Neuronal stem cell (in vitro differentiated cells): ENCODE data around the gene SIAH2.

ENCODE experiments used
- DNase-seq: peaks from one replicate; pipeline ENCODE4 v3.0.0-alpha.2; 2013; ENCODE audit warnings: low spot score
- H2AFZ ChIP-seq: one replicate; pipeline ENCODE4 v1.6.1; 2013; ENCODE audit warnings: mild to moderate bottlenecking, low read length, inconsistent platforms
- H2AK5ac ChIP-seq: 2 replicates; pipeline ENCODE4 v1.6.1; 2013; ENCODE audit warnings: low read depth, mild to moderate bottlenecking, inconsistent platforms, low read length, moderate library complexity, mixed read lengths
- H2BK120ac ChIP-seq: 2 replicates; pipeline ENCODE4 v1.6.1; 2013; ENCODE audit warnings: low read depth, mild to moderate bottlenecking, inconsistent platforms, low read length, moderate library complexity, mixed read lengths
- H2BK12ac ChIP-seq: one replicate; pipeline ENCODE4 v1.6.1; 2013; ENCODE audit warnings: low read length, inconsistent platforms
- H2BK15ac ChIP-seq: 2 replicates; pipeline ENCODE4 v1.6.1; 2013; ENCODE audit warnings: mild to moderate bottlenecking, low read length, inconsistent platforms, mixed read lengths
- H2BK5ac ChIP-seq: one replicate; pipeline ENCODE4 v1.6.1; 2013; ENCODE audit warnings: inconsistent platforms, mild to moderate bottlenecking, low read length, moderate library complexity
- H3K14ac ChIP-seq: one replicate; pipeline ENCODE4 v1.6.1; 2013; ENCODE audit warnings: low read length, inconsistent platforms
- H3K18ac ChIP-seq: 2 replicates; pipeline ENCODE4 v1.6.1; 2013; ENCODE audit warnings: low read length, inconsistent platforms
- H3K23ac ChIP-seq: 2 replicates; pipeline ENCODE4 v1.6.1; 2013; ENCODE audit warnings: low read depth, mild to moderate bottlenecking, mixed read lengths, low read length, inconsistent platforms; ENCODE audit not compliant: poor library complexity
- H3K27ac ChIP-seq: replicated peaks from 3 replicates; pipeline ENCODE4 v1.5.1; 2013; ENCODE audit warnings: low read length, inconsistent platforms
- H3K27me3 ChIP-seq, 3 experiments: 2 replicates each; pipeline ENCODE4 v1.6.1; 2013; ENCODE audit warnings: low read length in 3 of 3, mild to moderate bottlenecking in 2 of 3, inconsistent platforms in 1 of 3, low read depth in 1 of 3, mixed read lengths in 1 of 3, moderate library complexity in 1 of 3; ENCODE audit not compliant: control insufficient read depth in 3 of 3, insufficient read depth in 3 of 3
- H3K36me3 ChIP-seq, 2 donors: replicated peaks in 1 of 2; 2 replicates each; pipeline ENCODE4 v1.6.1; 2013; ENCODE audit warnings: low read length in 2 of 2; ENCODE audit not compliant: control insufficient read depth in 2 of 2, insufficient read depth in 2 of 2
- H3K4ac ChIP-seq: 2 replicates; pipeline ENCODE4 v1.6.1; 2013; ENCODE audit warnings: inconsistent platforms, mild to moderate bottlenecking, low read length, moderate library complexity
- H3K4me1 ChIP-seq, 2 donors: 1 replicate in 1 of 2; 2 replicates in 1 of 2; pipeline ENCODE4 v1.6.1; 2013; ENCODE audit warnings: low read length in 2 of 2, low read depth in 1 of 2; ENCODE audit not compliant: control insufficient read depth in 2 of 2, insufficient read depth in 1 of 2
- H3K4me2 ChIP-seq: one replicate; pipeline ENCODE4 v1.6.1; 2013; ENCODE audit warnings: mild to moderate bottlenecking, low read length, inconsistent platforms; ENCODE audit not compliant: insufficient read depth, poor library complexity, severe bottlenecking
- H3K4me3 ChIP-seq, 2 donors: 2 replicates each; pipeline ENCODE4 v1.5.1; 2013; ENCODE audit warnings: low read length in 2 of 2, mild to moderate bottlenecking in 2 of 2, inconsistent platforms in 1 of 2, moderate library complexity in 1 of 2
- H3K79me1 ChIP-seq: one replicate; pipeline ENCODE4 v1.6.1; 2013; ENCODE audit warnings: low read depth, mild to moderate bottlenecking, inconsistent platforms, low read length, moderate library complexity
- H3K9ac ChIP-seq: one replicate; pipeline ENCODE4 v1.6.1; 2013; ENCODE audit warnings: mild to moderate bottlenecking, low read depth, low read length, inconsistent platforms; ENCODE audit not compliant: poor library complexity
- H3K9me3 ChIP-seq, 2 donors: replicated peaks in 1 of 2; 2 replicates each; pipeline versions ENCODE3 to v1.6.1; 2013; ENCODE audit warnings: low read length in 2 of 2, mild to moderate bottlenecking in 2 of 2, inconsistent platforms in 1 of 2, low read depth in 1 of 2, mixed read lengths in 1 of 2, moderate library complexity in 1 of 2; ENCODE audit not compliant: control insufficient read depth in 2 of 2, insufficient read depth in 1 of 2
- H4K8ac ChIP-seq: one replicate; pipeline ENCODE4 v1.6.1; 2013; ENCODE audit warnings: low read depth, mild to moderate bottlenecking, inconsistent platforms, low read length, moderate library complexity
- H4K91ac ChIP-seq: one replicate; pipeline ENCODE4 v1.6.1; 2013; ENCODE audit warnings: low read length, low read depth, mild to moderate bottlenecking, inconsistent platforms; ENCODE audit not compliant: poor library complexity
- WGBS, 2 donors: extraction: QIAGEN DNeasy Blood & Tissue Kit; methylation state at CpG; one replicate each; pipeline ENCODE4 v1.1.7; 2013; ENCODE audit warnings: missing lambda C conversion rate in 2 of 2, mixed read lengths in 1 of 2; ENCODE audit not compliant: insufficient read length in 2 of 2, insufficient replicate concordance in 1 of 2; ENCODE audit errors: extremely low coverage in 2 of 2; 5-methylcytosine and 5-hydroxymethylcytosine counted together

The SIAH2 gene

DNA sequence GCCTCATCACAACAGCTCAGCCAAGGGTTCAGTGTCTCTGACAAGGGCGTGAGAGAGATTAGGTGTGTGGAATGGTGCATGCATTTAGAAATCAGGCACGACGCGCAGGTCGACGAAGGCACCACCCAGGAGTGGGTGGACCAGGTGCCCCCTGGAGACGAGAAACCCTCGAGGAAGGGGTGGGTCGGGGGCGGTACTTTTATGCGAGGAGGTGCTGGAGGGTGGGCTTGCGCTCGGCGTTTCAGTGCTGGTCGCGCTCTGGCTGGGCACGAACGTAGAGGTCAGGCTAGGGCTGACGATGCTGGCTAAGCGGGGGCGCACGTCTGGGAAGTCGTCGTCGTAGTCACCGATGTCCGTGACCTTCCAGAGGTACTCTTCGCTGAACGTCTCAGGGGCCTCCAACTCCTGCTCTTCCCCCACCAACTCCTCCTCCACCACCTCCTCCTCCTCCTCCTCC lies 59.6 kb downstream of the SIAH2 start:
- Histone ChIP-seq H3K4ac (peak overlapping the region; percentile 11), H3K4me3 (peak overlapping the region; percentile 51 to 88), H3K9me3 (peaks cover 0 to 4% of the 10 kb centered on the region in 2 donors), H2BK5ac (peak overlapping the region; percentile 5), H3K4me1 (peaks cover 2 to 4% of the 10 kb centered on the region in 2 donors), H2BK120ac (peak overlapping the region; percentile 44), H4K91ac (no peak overlapping the region), H3K4me2 (peak overlapping the region; percentile 73), H2BK12ac (no peak overlapping the region), H3K14ac (no peak overlapping the region), H3K9ac (peak overlapping the region; percentile 86), H3K18ac (peak overlapping the region; percentile 91), H2BK15ac (no peak overlapping the region), H2AFZ (peak overlapping the region; percentile 97), H4K8ac (no peak overlapping the region), H3K79me1 (no peaks in the 10 kb centered on the region), H3K36me3 (no peaks in the 10 kb centered on the region), H3K27me3 (no peaks in the 10 kb centered on the region), H3K27ac (no peak overlapping the region), H3K23ac (peak overlapping the region; percentile 87), H2AK5ac (peak overlapping the region; percentile 71)
- peak; percentile 18 for DNase-seq
- WGBS, 2 donors, result no CpG with 5 or more reads among the region's 29 CpGs

DNA sequence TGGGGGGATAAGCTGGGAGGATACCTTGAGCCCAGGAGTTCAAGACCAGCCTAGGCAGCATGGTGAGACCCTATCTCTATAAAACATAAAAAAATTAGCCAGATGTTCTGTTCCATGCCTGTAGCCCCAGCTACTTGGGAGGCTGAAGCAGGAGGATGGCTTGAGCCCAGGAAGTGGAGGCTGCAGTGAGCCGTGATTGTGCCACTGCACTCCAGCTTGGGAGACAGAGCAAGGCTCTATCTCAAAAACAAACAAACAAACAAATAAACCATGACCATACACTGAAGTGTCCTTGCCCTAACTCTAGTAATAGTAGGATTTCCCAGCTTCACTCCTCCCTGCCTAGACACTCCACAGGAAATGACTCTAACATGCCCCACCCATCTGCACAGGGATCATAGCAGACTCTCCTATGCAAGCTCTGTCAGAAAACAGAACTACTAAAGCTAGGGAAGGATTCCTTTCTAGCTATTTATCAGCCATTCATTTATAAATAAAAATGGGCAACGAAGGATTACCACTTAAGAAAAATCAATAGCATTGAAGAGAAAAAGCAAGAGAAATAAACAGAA lies 63.8 kb downstream of the SIAH2 start:
- H3K9ac ChIP-seq, result no peak overlapping the region
- peaks cover 0 to 4% of the 10 kb centered on the region in 2 donors for H3K4me1 ChIP-seq
- no peak overlapping the region for H3K23ac ChIP-seq
- H3K14ac ChIP-seq, result no peak overlapping the region
- H3K27me3 ChIP-seq, result no peaks in the 10 kb centered on the region
- H2AFZ ChIP-seq, result no peak overlapping the region
- no peak overlapping the region for H4K8ac ChIP-seq
- H3K4me3 ChIP-seq, result no peak overlapping the region
- no peak overlapping the region for H4K91ac ChIP-seq
- H3K27ac ChIP-seq, result no peak overlapping the region
- H3K79me1 ChIP-seq, result no peaks in the 10 kb centered on the region
- no peak overlapping the region for H3K18ac ChIP-seq
- WGBS, 2 donors, result no CpG with 5 or more reads among the region's 2 CpGs
- H3K4ac ChIP-seq, result no peak overlapping the region
- H3K4me2 ChIP-seq, result no peak overlapping the region
- no peak overlapping the region for H2BK5ac ChIP-seq
- H3K9me3 ChIP-seq, result peaks cover 1 to 4% of the 10 kb centered on the region in 2 donors
- H2BK15ac ChIP-seq, result no peak overlapping the region
- no peak overlapping the region for H2BK12ac ChIP-seq
- no peak overlapping the region for H2AK5ac ChIP-seq
- H3K36me3 ChIP-seq, result no peaks in the 10 kb centered on the region
- no peak overlapping the region for H2BK120ac ChIP-seq
- no peak for DNase-seq

DNA sequence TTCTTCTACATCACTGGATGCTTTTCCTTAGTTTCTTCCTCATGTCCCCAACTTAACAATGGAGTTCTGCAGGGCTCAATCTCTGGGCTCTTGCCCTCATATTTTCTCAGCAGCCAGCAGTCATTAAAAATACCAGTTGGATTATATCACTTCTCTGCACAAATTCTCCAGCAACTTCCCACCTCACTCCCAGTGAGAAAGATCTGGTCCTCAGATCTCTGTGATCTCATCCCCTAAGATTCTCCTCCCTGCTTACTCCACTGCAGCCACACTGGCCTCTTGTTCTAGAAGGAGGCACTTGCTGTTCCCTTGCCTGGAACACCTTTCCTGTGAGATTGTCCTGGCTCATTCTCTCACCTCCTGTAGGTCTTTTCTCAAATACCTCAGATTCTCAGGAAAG lies 65.3 kb downstream of the SIAH2 start:
- Histone ChIP-seq H3K9me3 (peaks cover 1 to 5% of the 10 kb centered on the region in 2 donors), H3K9ac (no peak overlapping the region), H3K23ac (no peak overlapping the region), H3K27ac (no peak overlapping the region), H3K4me2 (no peak overlapping the region), H2BK120ac (no peak overlapping the region), H3K36me3 (no peaks in the 10 kb centered on the region), H2BK12ac (no peak overlapping the region), H3K14ac (no peak overlapping the region), H2AK5ac (no peak overlapping the region), H3K4me3 (no peak overlapping the region), H3K4ac (no peak overlapping the region), H4K8ac (no peak overlapping the region), H3K27me3 (no peaks in the 10 kb centered on the region), H2BK15ac (no peak overlapping the region), H3K4me1 (no peaks in the 10 kb centered on the region), H2AFZ (no peak overlapping the region), H2BK5ac (no peak overlapping the region), H3K79me1 (no peaks in the 10 kb centered on the region), H4K91ac (no peak overlapping the region), H3K18ac (no peak overlapping the region)
- no peak for DNase-seq

- H3K14ac ChIP-seq, result no peak overlapping the region
- no peak overlapping the region for H3K4me2 ChIP-seq
- no peak overlapping the region for H2BK12ac ChIP-seq
- H3K23ac ChIP-seq, result no peak overlapping the region
- H3K18ac ChIP-seq, result no peak overlapping the region
- no peak overlapping the region for H3K4me3 ChIP-seq
- H2AFZ ChIP-seq, result no peak overlapping the region
- H3K36me3 ChIP-seq, result no peaks in the 10 kb centered on the region
- no peaks in the 10 kb centered on the region for H3K27me3 ChIP-seq
- no peaks in the 10 kb centered on the region for H3K79me1 ChIP-seq
- no CpG with 5 or more reads among the region's 2 CpGs for WGBS, 2 donors
- H3K9ac ChIP-seq, result no peak overlapping the region
- no peak overlapping the region for H4K8ac ChIP-seq
- no peak for DNase-seq
- H3K9me3 ChIP-seq, result peaks cover 3 to 20% of the 10 kb centered on the region in 2 donors
- no peak overlapping the region for H3K27ac ChIP-seq
- no peak overlapping the region for H2AK5ac ChIP-seq
- H3K4me1 ChIP-seq, result no peaks in the 10 kb centered on the region
- no peak overlapping the region for H2BK5ac ChIP-seq
- no peak overlapping the region for H3K4ac ChIP-seq
- H2BK120ac ChIP-seq, result no peak overlapping the region
- H4K91ac ChIP-seq, result no peak overlapping the region
- no peak overlapping the region for H2BK15ac ChIP-seq
Observed at GRCh38 chr3:150691414-150692040, 71.4 kb downstream of the SIAH2 start.
